ENCODE results near the gene DNPH1. TPM values are rescaled to one million over a fixed set of nuclear protein-coding genes. Genes with fewer than 3 reads are reported as not detected.

Gene DNPH1
- total and polyA plus RNA-seq, 10 of the 15 experiments (the other 5 are each of a cell fraction or from before 2014, with no cell fraction given) = 7.0 to 136 (median 67.7) TPM

GRCh38 chr6:43277643-43278523 is 48.6 kb upstream of the DNPH1 start:
- 69% methylated on average over 13 of the region's 13 CpGs for WGBS (ENCODE audit: insufficient coverage, insufficient replicate concordance, low lambda C conversion rate, missing lambda C conversion rate)
- ChIA-PET SMC1A (ENCODE audit: uncharacterized antibody, unreplicated experiment) (interaction anchor here (0.7 kb wide), 1 partner anchor 36 kb away, joined by 3 read pairs; no protein-coding TSS in a partner anchor), RAD21 (ENCODE audit: unreplicated experiment) (interaction anchor here (0.6 to 1.0 kb wide), 3 partner anchors 31 to 56 kb away, joined by 3 to 4 read pairs (median 3); partner anchors contain the start of gene CRIP3), POLR2A (no interaction called here), CTCF (no interaction called here)
- DNase-seq (ENCODE audit: low read depth, low spot score) (no peak), FAIRE-seq (no peak), ATAC-seq (no peak)
- intact Hi-C loops (cut with micrococcal nuclease; ENCODE audit: unreplicated experiment) = no loop called here
- Histone ChIP-seq H3K9ac (ENCODE audit: control insufficient read depth, insufficient read depth, low read length) (no peak overlapping the region), H2AFZ (ENCODE audit: control insufficient read depth, low read depth, low read length) (no peak overlapping the region), H3K27ac (ENCODE audit: control insufficient read depth, insufficient read depth) (no peak overlapping the region), H3K79me2 (ENCODE audit: control insufficient read depth, insufficient read depth, low read length) (no peaks in the 10 kb centered on the region), H3K9me3 (replicated peaks; ENCODE audit: control insufficient read depth, insufficient read depth, low read length) (no peaks in the 10 kb centered on the region), H3K4me2 (ENCODE audit: control insufficient read depth, insufficient read depth) (no peak overlapping the region), H3K27me3 (replicated peaks in 1 of 2; ENCODE audit: control insufficient read depth in 2 of 2, insufficient read depth in 2 of 2, low read length in 1 of 2) (no peaks in the 10 kb centered on the region; a peak in 1 of 4 replicates), H4K20me1 (ENCODE audit: control insufficient read depth, insufficient read depth) (no peaks in the 10 kb centered on the region), H3K4me1 (ENCODE audit: control insufficient read depth, insufficient read depth, low read length) (peaks cover 9% of the 10 kb centered on the region; the same call in 1 of the 2 replicates), H3K4me3 (no peak overlapping the region), H3K36me3 (ENCODE audit: control insufficient read depth in 2 of 2, insufficient read depth in 2 of 2, low read length in 1 of 2) (no peaks in the 10 kb centered on the region)
- BruUV-seq (replicated peaks) = no TSS peak
- in situ Hi-C loops (cut with MboI) = no loop called here
- TF ChIP-seq TCF7 (IDR thresholded peaks at IDR 0.05; ENCODE audit: borderline replicate concordance) = no peak
- no peak for TF ChIP-seq FOXK2 (IDR thresholded peaks at IDR 0.05)
- TF ChIP-seq MEF2B (IDR thresholded peaks at IDR 0.05; ENCODE audit: partially characterized antibody, poor library complexity, severe bottlenecking) = no peak
- no peak for TF ChIP-seq CREM (IDR thresholded peaks at IDR 0.05; ENCODE audit: low read depth)
- TF ChIP-seq TCF12 (IDR thresholded peaks at IDR 0.05; ENCODE audit: low read depth, low read length) = no peak
- TF ChIP-seq, protein P1, sequence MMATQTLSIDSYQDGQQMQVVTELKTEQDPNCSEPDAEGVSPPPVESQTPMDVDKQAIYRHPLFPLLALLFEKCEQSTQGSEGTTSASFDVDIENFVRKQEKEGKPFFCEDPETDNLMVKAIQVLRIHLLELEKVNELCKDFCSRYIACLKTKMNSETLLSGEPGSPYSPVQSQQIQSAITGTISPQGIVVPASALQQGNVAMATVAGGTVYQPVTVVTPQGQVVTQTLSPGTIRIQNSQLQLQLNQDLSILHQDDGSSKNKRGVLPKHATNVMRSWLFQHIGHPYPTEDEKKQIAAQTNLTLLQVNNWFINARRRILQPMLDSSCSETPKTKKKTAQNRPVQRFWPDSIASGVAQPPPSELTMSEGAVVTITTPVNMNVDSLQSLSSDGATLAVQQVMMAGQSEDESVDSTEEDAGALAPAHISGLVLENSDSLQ (IDR thresholded peaks at IDR 0.05) = no peak
- no peak for TF ChIP-seq POU2F2 (IDR thresholded peaks at IDR 0.05; ENCODE audit: borderline replicate concordance, low read depth, low read length)
- TF ChIP-seq, protein P2, sequence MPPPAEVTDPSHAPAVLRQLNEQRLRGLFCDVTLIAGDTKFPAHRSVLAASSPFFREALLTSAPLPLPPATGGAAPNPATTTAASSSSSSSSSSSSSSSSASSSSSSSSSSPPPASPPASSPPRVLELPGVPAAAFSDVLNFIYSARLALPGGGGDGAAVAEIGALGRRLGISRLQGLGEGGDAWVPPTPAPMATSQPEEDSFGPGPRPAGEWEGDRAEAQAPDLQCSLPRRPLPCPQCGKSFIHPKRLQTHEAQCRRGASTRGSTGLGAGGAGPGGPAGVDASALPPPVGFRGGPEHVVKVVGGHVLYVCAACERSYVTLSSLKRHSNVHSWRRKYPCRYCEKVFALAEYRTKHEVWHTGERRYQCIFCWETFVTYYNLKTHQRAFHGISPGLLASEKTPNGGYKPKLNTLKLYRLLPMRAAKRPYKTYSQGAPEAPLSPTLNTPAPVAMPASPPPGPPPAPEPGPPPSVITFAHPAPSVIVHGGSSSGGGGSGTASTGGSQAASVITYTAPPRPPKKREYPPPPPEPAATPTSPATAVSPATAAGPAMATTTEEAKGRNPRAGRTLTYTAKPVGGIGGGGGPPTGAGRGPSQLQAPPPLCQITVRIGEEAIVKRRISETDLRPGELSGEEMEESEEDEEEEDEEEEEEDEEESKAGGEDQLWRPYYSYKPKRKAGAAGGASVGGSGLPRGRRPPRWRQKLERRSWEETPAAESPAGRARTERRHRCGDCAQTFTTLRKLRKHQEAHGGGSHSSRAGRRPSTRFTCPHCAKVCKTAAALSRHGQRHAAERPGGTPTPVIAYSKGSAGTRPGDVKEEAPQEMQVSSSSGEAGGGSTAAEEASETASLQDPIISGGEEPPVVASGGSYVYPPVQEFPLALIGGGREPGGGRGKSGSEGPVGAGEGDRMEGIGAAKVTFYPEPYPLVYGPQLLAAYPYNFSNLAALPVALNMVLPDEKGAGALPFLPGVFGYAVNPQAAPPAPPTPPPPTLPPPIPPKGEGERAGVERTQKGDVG (CRISPR knock-in tag; IDR thresholded peaks at IDR 0.05) = no peak
- TF ChIP-seq ZNF217 (IDR thresholded peaks at IDR 0.05) = no peak
- TF ChIP-seq ATF7 (IDR thresholded peaks at IDR 0.05; ENCODE audit: low read depth) = no peak
